ENCODE results near the gene CHRNE.
A peak's percentile ranks its signal among the peaks of the same experiment; 100 is the strongest.
"Not testable (repeated sequence)": the region's sequence is repeated elsewhere in the genome, so short reads cannot be mapped to it uniquely, and the experiment has no call there.

CHRNE gene

GRCh38 chr17:4939546-4939795, 36.6 kb upstream of the CHRNE start:
- no peak for DNase-seq

- no peak for DNase-seq
Observed at GRCh38 chr17:4938688-4939545, 36.0 kb upstream of the CHRNE start.

- no peak for DNase-seq
Observed at GRCh38 chr17:4938069-4938491, 35.2 kb upstream of the CHRNE start.

GRCh38 chr17:4937553-4937952, 34.7 kb upstream of the CHRNE start:
- DNase-seq: no peak

GRCh38 chr17:4936436-4936835, 33.5 kb upstream of the CHRNE start:
- DNase-seq: no peak

DNA sequence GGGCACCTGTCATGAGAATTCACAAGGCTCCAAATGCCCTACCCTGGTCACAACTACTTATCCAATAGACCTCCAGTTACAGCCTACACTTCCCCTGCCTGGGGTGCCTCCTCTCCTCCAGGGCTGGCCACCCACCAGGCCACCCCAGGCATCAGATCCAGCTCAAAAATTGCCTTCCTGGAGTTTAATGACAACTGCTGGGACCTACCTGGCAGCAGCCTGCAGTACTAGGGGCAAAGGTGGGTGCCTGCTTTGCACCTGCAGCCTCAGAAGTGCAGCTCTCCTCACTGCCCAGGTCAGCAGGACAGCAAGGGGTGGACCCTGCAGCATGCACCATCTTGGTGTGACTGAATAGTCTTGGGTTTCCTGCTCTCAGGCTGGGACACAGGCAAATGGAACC, 32.8 kb upstream of the CHRNE start:
- DNase-seq: no peak

DNA sequence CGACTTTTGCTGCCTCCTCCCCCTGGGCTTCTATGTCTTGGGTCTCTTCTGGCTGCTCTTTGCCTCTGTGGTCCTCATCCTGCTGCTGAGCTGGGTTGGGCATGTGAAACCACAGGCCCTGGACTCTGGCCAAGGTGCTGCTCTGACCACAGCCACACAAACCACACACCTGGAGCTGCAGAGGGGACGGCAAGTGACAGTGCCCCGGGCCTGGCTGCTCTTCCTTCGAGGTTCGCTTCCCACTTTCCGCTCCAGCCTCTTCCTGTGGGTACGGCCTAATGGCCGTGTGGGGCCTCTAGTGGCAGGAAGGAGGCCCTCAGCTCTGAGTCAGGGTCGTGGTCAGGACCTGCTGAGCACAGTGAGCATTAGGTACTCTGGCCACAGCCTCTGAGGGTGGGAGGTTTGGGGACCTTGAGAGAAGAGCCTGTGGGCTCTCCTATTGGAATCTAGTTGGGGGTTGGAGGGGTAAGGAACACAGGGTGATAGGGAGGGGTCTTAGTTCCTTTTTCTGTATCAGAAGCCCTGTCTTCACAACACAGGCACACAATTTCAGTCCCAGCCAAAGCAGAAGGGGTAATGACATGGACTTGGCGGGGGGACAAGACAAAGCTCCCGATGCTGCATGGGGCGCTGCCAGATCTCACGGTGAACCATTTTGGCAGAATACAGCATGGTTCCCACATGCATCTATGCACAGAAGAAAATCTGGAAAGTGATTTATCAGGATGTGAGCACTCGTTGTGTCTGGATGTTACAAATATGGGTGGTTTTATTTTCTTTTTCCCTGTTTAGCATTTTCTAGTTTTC, 31.5 kb upstream of the CHRNE start:
- DNase-seq: no peak

GRCh38 chr17:4933646-4934045, 30.7 kb upstream of the CHRNE start:
- no peak for DNase-seq

GRCh38 chr17:4932756-4933155, 29.9 kb upstream of the CHRNE start:
- no peak for DNase-seq

DNA sequence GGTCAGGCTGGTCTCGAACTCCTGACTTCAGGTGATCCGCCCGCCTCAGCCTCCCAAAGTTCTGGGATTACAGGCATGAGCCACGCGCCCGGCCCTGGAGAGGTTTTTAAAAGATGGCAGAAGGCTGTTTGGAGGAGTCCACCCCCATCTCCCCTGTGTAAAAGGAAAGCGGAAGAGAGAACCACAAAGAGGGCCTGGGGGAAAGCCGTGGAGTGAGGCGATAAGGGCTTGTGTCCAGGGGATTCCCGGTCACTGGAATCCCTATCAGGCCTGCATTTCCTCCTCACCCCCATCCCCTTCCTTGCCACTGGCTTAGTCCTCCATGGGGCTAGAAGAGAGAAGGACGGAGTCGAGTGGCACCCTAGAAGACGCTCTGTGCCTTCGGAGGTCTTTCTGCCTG, 29.1 kb upstream of the CHRNE start, which contains the start of gene GP1BA:
Gene GP1BA, plus strand, starts transcription at position 315 of the 400 bp plus-strand sequence. CDS start 328 bp downstream, outside the sequence.
- no peak for DNase-seq

DNA sequence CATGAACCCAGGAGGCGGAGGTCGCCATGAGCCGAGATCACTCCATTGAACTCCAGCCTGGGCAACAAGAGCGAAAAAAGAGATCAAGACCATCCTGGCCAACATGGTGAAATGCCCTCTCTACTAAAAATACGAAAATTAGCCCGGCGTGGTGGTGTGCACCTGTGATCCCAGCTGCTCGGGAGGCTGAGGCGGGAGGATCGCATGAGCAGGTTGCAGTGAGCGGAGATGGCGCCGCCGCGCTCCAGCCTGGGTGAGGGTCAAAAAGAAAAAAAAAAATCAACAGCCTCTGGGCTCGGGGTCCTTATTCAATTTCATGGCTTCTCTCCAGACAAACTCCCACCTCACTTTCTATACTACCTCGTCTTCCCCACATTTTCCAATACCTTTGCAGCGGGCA, 26.0 kb upstream of the CHRNE start:
- no peak for DNase-seq

DNA sequence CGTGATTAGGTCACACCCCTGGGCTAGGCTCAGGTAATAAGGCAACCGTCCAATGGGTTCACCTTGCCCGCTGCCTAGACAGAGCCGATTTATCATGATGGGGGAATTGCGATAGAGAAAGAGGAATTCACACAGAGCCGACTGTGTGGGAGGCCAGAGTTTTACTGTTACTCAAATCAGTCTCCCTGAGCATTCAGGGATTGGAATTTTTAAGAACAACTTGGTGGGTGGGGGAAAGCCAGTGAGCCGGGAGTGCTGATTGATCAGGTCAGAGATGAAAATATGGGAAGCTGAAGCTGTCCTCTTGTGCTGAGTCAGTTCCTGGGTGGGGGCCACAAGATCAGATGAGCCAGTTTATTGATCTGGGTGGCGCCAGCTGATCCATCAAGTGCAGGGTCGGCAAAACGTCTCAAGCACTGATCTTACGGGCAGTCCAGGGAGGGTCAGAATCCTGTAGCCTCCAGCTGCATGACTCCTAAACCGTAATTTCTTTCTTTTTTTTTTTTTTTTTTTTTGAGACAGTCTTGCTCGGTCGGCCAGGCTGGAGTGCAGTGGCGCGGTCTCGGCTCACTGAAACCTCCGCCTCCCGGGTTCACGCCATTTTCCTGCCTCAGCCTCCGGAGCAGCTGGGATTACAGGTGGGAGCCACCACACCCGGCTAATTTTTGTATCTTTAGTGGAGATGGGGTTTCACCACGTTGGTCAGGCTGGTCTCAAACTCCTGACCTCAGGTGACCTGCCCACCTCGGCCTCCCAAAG, 23.9 kb upstream of the CHRNE start:
- not testable (repeated sequence) for DNase-seq

GRCh38 chr17:4921320-4921719, 18.4 kb upstream of the CHRNE start:
- DNase-seq: no peak

DNA sequence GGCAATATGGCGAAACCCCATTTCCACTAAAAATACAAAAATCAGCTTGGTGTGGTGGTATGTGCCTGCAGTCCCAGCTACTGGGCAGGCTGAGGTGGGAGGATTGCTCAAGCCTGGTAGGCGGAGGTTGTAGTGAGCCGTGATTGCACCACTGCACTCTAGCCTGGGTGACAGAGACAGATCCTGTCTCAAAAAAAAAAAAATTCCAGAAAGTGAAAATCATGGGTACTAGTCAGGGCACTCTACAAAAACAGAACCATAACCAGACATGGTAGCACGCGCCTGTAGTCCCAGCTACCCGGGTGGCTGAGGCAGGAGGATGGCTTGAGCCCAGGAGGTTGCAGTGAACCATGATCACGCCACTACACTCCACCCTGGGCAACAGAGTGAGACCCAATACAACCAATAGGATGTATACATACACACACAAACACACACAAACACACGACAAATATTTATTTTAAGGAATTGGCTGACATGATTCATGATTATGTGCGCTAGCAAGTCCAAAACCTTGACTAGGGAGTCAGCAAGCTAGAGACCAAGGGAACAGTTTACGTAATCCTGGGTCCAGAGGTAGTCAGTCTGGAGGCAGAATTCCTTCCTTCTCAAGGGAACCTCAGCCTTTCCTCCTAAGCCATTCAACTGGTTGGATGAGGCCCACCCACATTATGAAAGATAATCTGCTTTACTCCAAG, 17.6 kb upstream of the CHRNE start:
- no peak for DNase-seq

- DNase-seq: no peak
Observed at GRCh38 chr17:4919511-4920047, 16.7 kb upstream of the CHRNE start.

GRCh38 chr17:4914551-4914950, 11.7 kb upstream of the CHRNE start:
- not testable (repeated sequence) for DNase-seq

- no peak for DNase-seq
Observed at GRCh38 chr17:4913994-4914393, 11.1 kb upstream of the CHRNE start.

DNA sequence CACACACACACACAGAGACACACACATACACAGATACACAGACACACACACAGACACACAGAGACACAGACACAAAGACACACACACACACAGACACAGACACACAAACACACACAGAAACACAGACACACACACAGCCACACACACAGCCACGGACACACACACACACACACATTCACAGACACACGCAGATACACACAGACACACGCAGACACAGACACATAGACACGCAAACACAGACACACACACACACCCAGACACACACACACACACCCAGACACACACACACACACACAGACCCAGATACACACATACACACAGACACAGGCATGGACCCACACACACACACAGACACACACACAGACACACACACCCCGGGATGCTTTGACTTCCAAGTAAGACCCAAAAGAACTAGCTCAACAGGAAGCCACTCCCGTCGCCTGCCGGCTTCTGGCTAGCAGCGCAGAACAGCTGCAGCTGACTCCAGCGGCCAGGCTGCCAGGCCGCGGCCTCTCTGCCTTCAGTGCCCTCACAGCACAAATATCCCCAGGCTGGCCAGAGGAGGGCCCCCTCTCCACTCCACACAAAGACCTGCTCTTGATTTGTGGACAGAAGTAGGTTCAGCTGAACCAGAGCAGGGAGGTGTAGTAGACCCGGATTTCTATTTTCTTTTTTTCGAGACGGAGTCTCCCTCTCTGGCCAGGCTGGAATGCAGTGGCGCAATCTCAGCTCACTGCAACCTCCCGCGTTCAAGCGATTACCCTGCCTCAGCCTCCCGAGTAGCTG, 6.0 kb upstream of the CHRNE start:
- peak; percentile 69 to 70 for DNase-seq

DNA sequence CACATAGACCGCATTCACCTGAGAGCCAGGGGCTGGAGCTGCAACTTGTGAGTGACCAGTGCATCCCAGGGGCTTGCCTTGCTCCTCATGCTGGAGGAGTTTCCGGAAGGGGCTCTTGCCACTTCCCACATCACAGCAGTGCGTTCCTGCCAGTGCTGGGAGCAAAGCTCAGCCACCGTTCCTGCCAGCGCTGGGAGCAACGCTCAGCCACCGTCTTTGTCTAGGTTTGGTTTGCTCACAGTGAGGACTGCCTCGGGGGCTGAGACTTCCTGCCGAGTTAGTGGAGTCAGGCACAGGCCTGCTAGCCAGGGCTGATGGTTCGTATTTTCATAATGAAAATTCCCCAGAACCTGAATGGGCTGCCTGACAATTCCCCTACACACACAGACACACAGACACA, 5.4 kb upstream of the CHRNE start:
- DNase-seq: no peak

- not testable (repeated sequence) for DNase-seq
Observed at GRCh38 chr17:4906642-4907041, 3.7 kb upstream of the CHRNE start.

DNA sequence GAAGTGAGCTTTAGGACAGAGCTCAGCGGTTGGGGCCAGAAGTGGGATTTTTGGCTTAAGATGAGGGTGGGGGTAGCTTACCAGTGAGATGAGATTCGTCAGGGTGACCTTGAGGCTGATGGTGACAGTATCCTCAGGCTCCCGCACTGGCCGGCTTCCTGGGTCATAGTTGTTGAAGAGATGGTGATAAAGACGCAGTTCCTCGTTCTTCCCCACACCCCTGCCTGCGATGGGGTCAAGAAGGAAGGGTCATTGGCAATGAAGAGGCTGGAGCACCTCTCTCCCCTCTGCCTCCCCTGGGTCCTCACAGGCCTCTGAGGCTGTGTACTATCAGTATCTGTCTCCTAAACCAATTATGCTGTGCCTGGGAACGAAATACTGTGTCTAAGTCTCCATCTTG, 358 bp downstream of the CHRNE start:
- DNase-seq: no peak

Measured in activated CD4-positive, alpha-beta T cell treated with anti-CD3 and anti-CD28 coated beads, Interleukin-2, amount 50 U/mL, for 4 hours (primary cell).